MCF 10A (cell line): ENCODE results near the gene CCDC57. TPM values are rescaled to one million over a fixed set of nuclear protein-coding genes. Genes with fewer than 3 reads are reported as not detected.

Source experiments
- BruUV-seq: library from RNA; stranded (reverse); fragments of 400-500 nt; replicated peaks from 2 replicates; lab custom pipeline; 2021; lab: Mats Ljungman, UMichigan
- CTCF ChIA-PET: fragments of 300-600 bp; sonication (Branson Sonifier 250); formaldehyde crosslinking; extraction: SDS; loops from one replicate; lab custom pipeline; 2021; ENCODE audit warnings: antibody characterized with exemption, inconsistent platforms; lab: Yijun Ruan, JAX
- POLR2A ChIA-PET: fragments of 300-600, 350-650 bp; sonication (Branson Sonifier 250); formaldehyde crosslinking; extraction: SDS; loops from one replicate; lab custom pipeline; 2020; ENCODE audit warnings: antibody characterized with exemption, inconsistent platforms; lab: Yijun Ruan, JAX
- DNase-seq: peaks from one replicate; pipeline ENCODE4 v3.0.0-alpha.2; 2018; ENCODE audit not compliant: unreplicated experiment
- H3K27ac Mint-ChIP-seq: one replicate; pipeline ENCODE4 v1.8.0; 2022; ENCODE audit warnings: mild to moderate bottlenecking, low read depth, mixed read lengths; ENCODE audit not compliant: unreplicated experiment
- H3K27me3 Mint-ChIP-seq: one replicate; pipeline ENCODE4 v1.8.0; 2022; ENCODE audit warnings: mixed read lengths; ENCODE audit not compliant: insufficient read depth, unreplicated experiment
- H3K36me3 Mint-ChIP-seq: one replicate; pipeline ENCODE4 v1.8.0; 2022; ENCODE audit warnings: mild to moderate bottlenecking, moderate library complexity, mixed read lengths; ENCODE audit not compliant: insufficient read depth, unreplicated experiment
- H3K4me1 Mint-ChIP-seq: one replicate; pipeline ENCODE4 v1.8.0; 2022; ENCODE audit warnings: mixed read lengths; ENCODE audit not compliant: insufficient read depth, unreplicated experiment
- H3K4me3 Mint-ChIP-seq: one replicate; pipeline ENCODE4 v1.8.0; 2022; ENCODE audit warnings: mild to moderate bottlenecking, moderate library complexity, mixed read lengths; ENCODE audit not compliant: unreplicated experiment
- H3K9me3 Mint-ChIP-seq: one replicate; pipeline ENCODE4 v1.8.0; 2022; ENCODE audit warnings: mixed read lengths; ENCODE audit not compliant: unreplicated experiment
- CTCF ChIP-seq: fragments of 200-600 bp; IDR thresholded peaks from one replicate; pipeline ENCODE4 v1.8.0; 2022; ENCODE audit warnings: antibody characterized with exemption, mild to moderate bottlenecking; ENCODE audit not compliant: unreplicated experiment
- intact Hi-C: fragments of 100-400 bp; cut with micrococcal nuclease; formaldehyde crosslinking; loops from 2 replicates; pipeline ENCODE4 v1.14.1; 2022
- total RNA-seq: library from RNA; stranded (reverse); gene quantifications from 2 replicates; pipeline ENCODE4 v1.2.3, GENCODE V29; 2022

CCDC57 gene
- total RNA-seq, 1 experiment from 2014 or later = 86.8 TPM

GRCh38 chr17:82076018-82076784 lies 136.4 kb downstream of the CCDC57 start:
- H3K36me3 Mint-ChIP-seq = peaks cover 60% of the 10 kb centered on the region

GRCh38 chr17:82073446-82073845 lies 139.2 kb downstream of the CCDC57 start:
- ChIA-PET POLR2A (no interaction called here), CTCF (interaction anchor here (0.6 kb wide), 1 partner anchor 95 kb away, joined by 3 read pairs; no protein-coding TSS in a partner anchor)
- Mint-ChIP-seq H3K9me3 (no peaks in the 10 kb centered on the region), H3K36me3 (peaks cover 33% of the 10 kb centered on the region), H3K4me3 (no peak overlapping the region), H3K27ac (no peak overlapping the region), H3K4me1 (no peaks in the 10 kb centered on the region), H3K27me3 (no peaks in the 10 kb centered on the region)
- no TSS peak for BruUV-seq
- DNase-seq = no peak
- intact Hi-C loops = no loop called here
- no peak for TF ChIP-seq CTCF

More at GRCh38 chr17:82076018-82076784, 136.4 kb downstream of the CCDC57 start:
- Mint-ChIP-seq H3K4me3 (no peak overlapping the region), H3K27me3 (no peaks in the 10 kb centered on the region), H3K4me1 (no peaks in the 10 kb centered on the region), H3K9me3 (no peaks in the 10 kb centered on the region), H3K27ac (no peak overlapping the region)
- TF ChIP-seq CTCF = no peak
- BruUV-seq = no TSS peak
- intact Hi-C loops = no loop called here
- CTCF ChIA-PET = interaction anchor here (0.7 kb wide), 1 partner anchor 96 kb away, joined by 3 read pairs; no protein-coding TSS in a partner anchor
- DNase-seq = no peak
- POLR2A ChIA-PET = interaction anchor here (0.6 to 3.2 kb wide), 13 partner anchors 9 to 79 kb away, joined by 3 to 15 read pairs (median 4); partner anchors contain the start of genes DCXR and DUS1L

- Mint-ChIP-seq H3K27ac (no peak overlapping the region), H3K9me3 (no peaks in the 10 kb centered on the region), H3K4me1 (no peaks in the 10 kb centered on the region), H3K27me3 (no peaks in the 10 kb centered on the region), H3K36me3 (peaks cover 27% of the 10 kb centered on the region), H3K4me3 (no peak overlapping the region)
- BruUV-seq = no TSS peak
- intact Hi-C loops = no loop called here
- ChIA-PET CTCF (no interaction called here), POLR2A (no interaction called here)
- DNase-seq = no peak
- TF ChIP-seq CTCF = no peak
These were observed 139.8 kb downstream of the CCDC57 start for GRCh38 chr17:82072827-82073226.

- CTCF ChIA-PET = no interaction called here
- BruUV-seq = no TSS peak
- POLR2A ChIA-PET = interaction anchor here (1.0 to 1.9 kb wide), 2 partner anchors 9 to 64 kb away, joined by 3 to 7 read pairs; no protein-coding TSS in a partner anchor
- Mint-ChIP-seq H3K36me3 (peaks cover 7% of the 10 kb centered on the region), H3K27me3 (no peaks in the 10 kb centered on the region), H3K4me1 (no peaks in the 10 kb centered on the region), H3K27ac (no peak overlapping the region), H3K4me3 (no peak overlapping the region), H3K9me3 (no peaks in the 10 kb centered on the region)
- intact Hi-C loops = no loop called here
- TF ChIP-seq CTCF = no peak
- DNase-seq = no peak
These were observed 142.0 kb downstream of the CCDC57 start for GRCh38 chr17:82070611-82071010.
